Measurements from ENCODE around the gene DMD.

DMD gene

DNA sequence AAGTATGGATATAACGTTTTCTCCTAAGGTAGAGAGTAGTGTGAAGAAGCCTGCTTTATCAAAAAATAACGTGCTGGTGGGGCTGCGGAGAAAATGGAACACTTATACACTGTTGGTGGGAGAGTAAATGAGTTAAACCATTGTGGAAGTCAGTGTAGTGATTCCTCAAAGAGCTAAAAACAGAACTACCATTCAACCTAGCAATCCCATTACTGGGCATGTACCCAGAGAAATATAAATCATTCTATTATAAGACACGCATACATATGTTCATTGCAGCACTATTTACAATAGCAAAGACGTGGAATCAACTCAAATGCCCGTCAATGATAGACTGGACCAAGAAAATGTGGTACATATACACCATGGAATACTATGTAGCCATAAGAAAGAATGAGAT lies 196.4 kb downstream of the DMD start:
- DNase-seq = no peak

DNA sequence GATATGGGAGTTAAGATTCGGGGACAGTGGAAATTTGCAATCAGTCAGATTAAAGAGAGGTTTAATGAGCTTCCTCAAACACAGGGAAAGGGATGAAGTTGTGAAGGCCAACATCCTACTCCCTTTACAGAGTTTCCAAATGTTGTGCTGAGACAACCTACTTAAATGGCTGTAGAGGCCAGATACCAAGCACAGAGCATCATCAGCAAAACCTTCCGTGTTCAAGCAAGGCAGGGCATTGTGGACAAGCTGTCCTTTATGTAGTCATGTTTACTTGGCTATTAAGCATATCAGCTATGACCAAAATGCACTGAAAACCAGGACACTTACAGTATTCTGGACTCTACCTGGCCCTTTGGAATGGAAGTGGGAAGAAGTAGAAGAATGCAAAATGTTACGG lies 197.3 kb downstream of the DMD start:
- no peak for DNase-seq

DNA sequence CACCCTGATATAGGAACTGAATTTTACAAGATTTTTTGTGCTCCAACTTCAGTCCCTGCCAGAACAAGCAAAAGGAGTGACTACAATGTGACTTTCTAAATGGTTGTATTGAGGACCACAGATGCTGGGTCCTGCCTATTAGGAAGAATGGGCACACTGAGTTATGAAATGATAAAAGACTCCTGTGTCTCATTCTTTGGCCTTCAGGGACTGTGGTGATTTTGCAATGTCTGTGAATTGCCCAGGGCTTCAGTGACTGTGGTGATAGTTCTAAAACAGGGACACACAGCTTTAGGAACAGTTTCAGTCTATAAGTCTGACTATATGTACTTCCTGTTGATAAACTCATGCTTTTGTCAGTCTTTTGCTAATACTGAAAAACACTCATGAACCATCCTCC lies 210.2 kb downstream of the DMD start:
- DNase-seq = no peak

DNA sequence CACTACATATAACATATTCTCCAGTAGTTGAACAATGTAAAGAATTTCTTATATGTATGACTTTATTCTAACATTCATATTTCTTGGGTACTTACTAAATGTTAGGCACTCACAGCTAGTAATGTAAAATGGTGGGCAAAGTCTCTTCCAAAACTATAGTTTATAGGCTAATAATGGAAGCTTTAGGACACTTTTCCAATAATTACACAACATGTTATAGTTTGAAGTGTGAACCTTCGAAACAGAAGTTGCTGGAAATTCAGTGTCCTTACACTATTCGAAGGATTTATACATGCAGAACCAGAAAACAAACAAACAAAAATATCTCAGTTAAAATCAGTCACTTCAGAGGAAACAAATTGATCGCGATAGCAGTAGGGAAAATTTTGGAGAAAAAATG lies 212.6 kb downstream of the DMD start:
- no peak for DNase-seq

DNA sequence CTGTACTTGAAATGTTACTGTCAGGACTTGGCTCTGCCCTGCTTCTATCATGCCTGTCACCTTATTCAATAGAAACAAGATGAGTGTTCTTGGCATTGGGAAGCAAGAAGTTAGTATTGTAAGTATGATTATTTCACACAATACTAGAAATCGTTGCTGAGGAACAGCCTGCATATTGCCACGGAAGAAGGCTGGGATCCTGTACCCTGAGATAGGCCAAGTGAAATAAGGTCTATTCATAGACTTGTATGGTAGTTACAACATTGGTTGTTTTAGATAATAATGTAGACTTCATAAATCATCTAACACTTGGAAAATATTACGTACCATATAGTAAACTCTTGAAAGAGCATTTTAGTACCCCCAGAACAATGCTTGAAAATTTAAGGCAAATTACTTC lies 215.9 kb downstream of the DMD start:
- no peak for DNase-seq

DNA sequence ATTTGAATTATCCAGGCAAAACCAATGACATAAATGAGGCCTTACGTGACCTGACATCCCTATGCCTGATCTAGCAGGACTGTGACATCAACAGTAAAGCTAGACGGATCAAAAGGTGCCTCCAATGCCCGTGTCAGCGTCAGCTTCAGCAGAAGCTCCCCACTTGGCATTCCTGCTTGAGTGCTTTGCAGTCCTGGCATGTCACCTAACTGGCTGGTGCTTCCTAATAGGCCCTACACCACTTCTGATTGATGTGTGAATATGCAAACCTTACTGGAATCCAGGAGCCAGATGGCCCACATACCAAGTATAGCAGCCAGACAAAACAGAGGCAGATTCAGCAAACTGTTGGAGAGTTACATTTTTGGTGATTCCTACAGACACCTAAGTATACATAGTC lies 224.2 kb downstream of the DMD start:
- DNase-seq = no peak

DNA sequence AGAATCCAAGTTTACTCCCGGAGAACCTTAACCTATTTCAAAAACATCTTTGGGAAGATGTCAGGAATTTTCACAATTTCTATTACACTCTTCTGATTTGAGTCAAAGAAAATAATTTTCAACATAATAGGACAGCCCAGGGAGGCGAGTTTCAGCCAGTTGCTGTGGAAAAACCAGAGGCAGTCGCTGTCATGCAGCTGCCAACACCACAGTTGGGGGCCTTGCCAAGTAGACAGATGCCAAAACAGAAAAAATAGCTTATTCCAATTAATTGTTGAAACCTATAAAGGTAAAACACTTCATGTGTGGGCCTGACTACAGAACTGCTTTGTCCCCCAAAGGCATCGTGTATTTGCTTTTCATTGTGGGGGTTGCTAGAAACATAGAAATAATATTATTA lies 225.8 kb downstream of the DMD start:
- DNase-seq = no peak

DNA sequence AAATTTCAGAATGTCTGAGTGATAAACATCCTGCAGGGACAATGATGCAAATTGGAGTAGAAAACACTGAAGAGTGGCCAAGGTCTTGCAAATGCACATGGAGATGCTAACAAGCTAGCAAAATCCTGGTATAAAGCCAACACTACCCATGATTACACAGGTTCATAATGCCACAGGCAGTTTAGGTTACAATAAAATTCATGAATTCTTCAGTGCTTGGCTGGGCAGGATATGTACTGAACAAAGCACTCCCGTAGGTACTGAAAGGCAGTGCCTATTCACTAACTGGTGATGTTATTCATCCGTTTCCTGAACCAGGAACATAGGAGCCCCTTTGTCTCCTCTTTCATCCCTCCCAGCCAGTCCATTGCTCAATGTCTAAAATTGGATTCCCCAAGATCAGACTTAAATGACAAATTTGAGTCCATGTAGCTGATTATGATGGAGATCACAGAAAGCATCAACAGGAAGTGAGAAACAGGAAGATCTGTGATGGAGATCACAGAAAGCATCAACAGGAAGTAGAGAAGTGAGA lies 244.5 kb downstream of the DMD start:
- DNase-seq = no peak

DNA sequence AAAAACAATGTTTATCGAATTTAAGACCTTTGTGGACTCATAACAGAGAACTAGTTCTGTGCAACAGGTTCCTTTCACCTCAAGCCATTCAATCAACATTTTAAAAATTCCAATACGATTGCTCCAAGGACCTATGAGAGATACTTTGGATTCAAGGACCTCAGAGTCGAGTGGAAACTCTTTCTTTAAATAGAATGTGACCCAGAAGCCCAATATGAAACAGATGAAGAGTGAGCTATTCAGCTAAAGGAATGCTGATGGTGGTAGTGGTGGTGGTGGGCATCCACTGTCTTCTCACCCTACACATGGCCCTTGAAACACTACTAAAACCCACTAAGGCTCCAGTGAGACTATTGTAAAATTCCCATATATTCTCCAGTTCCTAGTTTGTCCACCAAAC lies 257.2 kb downstream of the DMD start:
- no peak for DNase-seq

DNA sequence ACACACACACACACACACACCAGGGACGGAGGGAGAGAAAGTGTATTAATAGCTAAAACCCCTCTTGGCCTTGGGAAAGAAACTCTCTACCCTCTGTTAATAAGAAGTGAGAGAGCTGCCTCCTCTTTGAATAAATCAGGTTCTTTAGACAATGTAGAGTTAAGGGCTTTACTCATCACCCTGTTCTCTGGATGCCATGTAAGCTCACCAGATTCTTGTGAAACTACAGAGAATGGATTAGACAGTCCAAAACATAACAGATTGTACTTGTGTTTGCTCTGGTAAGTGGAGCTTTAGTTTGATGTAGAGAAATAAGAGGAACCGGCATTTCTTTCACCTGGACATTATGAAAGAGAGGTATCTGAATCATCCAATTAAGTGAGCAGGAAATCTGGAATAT lies 263.2 kb downstream of the DMD start:
- DNase-seq = no peak

DNA sequence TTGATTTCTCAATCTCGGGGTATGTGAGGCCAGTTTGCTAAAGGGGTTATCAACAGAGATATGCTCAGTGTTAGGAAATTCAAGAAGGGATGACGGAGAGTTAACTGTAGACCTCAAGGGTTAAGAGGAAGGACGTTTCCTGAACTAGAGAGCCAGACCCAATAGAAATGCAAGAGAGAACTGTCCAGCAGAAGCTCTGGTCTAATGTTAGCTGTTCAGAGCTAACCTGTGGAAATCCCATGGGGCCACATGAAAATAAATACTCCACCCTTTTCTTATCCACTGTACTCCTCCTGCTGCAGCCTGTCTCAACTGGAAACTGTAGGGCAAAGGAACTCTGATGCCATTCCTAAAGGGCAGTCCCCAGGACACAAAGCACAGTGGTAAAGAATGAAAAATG lies 274.3 kb downstream of the DMD start:
- DNase-seq = no peak

DNA sequence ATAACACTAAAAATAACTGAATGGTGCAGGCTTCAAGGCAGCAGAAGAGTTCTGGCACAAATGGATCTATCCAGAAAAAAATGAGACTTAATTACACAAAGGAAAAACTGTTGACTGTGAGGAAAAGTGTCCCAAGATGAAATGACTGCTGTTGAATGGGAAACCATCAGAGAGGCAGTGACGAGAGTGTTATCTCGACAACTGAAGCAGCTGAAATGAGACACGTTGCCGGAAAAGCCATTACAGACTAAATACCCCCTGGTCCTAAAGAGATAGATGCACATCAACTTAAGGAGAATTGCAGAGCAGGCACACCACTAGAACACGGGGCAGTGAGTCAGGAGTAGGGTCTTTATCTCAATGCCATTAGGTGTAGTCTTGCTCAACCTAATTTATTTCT lies 277.8 kb downstream of the DMD start:
- DNase-seq = no peak

DNA sequence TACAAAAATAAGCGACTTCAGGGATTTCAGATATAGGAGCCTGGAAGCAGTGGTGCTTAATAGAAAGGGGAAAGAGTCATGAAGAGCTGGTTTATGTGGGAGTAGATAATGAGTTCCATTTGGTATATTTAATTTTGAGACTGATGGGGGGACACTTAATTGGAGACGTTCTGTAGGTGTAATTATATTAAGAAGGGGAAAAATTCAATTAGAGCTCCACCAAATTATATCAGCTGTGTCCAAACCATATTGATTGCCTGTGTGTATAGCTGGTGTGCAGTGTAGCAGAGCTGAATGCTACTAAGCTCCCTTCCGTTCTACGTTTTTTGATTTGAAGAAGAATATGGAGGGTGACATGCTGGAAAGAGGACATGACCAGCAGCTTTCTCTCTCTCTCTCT lies 282.3 kb downstream of the DMD start:
- DNase-seq = no peak

DNA sequence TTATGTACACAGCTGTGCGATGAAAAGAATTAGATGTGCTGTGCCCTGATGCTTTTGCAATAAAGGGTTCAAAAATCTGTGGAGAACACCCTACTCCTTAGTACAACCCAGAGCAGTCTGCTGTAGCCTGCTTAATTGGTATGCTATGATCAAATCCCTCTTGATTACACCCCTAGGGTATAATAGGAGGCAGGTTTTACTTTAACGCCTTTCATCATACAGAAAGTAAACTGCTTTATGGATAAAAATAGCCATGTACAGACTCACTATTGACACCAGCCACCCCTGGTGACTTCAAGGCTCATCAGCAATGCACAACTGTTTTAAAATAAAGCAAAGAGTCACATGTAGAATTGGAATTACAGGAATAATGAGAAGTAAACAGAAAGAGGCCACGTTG lies 315.3 kb downstream of the DMD start:
- no peak for DNase-seq

DNA sequence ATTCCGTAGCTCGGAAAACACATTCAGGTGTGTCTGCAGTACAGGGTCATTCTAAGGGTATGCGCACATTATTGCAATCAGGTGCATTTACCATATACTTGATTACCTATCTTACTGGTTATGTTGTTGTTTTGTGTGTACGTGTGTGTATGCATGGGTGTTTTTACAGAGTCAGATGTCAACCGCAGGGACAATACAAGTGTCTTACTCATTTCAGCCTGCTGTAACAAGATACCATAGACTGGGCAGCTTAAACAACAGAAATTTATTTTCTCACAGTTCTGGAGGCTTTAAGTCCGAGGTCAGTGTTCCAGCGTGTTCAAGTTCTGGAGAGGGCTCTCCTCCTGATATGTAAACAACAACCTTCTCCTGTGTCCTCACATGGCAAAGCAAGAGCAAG lies 316.7 kb downstream of the DMD start:
- DNase-seq = no peak

DNA sequence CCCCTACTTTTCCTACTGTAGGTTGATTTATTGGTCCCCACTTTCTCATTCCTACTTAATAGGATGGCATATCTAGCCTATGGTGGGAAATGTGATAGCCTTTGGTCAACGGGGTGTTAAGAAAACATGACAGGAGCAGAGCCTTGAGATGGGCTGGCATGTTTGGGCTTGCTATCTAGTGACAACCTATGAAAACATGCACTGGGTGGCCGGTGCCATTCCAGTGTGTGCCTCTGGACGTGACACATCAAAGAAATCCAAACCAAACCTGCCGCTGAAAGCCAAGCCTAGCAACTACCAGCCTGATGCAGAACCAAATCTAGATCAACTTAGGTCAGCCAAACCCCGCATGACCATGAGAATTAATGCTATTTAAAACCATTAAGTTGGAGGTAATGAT lies 317.6 kb downstream of the DMD start:
- no peak for DNase-seq

DNA sequence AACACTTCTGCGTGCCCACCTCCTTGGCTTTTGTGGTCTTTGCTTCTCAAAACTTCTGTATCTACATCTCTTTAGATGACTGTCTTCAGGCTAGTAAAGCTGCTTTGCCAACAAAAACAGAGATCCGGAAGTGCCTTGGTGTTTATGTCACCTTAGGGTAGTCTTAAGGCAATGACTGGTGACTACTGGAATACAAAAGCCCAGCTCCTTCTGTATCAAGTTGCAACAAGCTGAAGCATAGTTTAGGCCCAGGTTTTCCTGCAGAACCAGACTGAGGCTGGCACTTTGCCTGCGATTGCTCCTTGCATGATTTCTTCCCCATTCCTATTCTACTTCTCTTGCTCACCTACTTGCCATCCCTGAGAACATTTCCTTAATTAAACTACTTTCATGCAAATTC lies 333.8 kb downstream of the DMD start:
- no peak for DNase-seq

DNA sequence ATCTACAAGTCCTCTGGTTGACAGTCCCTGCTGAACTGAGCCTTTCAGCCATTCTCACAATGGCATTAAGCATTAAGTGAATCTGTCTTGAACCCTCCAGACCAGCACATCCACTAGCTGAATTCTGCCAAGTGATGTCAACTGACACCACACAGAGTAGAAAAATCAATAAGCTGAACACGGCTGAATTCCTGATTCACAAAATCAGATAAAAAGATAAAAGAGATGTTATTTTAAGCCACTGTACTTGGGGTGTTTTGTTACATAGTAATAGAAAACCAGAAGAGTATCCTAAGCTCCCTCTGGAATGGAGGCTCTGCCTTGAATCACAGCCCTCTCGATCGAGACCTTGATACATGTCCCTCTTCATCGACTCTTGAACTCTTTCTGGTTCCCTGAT lies 336.5 kb downstream of the DMD start:
- no peak for DNase-seq

DNA sequence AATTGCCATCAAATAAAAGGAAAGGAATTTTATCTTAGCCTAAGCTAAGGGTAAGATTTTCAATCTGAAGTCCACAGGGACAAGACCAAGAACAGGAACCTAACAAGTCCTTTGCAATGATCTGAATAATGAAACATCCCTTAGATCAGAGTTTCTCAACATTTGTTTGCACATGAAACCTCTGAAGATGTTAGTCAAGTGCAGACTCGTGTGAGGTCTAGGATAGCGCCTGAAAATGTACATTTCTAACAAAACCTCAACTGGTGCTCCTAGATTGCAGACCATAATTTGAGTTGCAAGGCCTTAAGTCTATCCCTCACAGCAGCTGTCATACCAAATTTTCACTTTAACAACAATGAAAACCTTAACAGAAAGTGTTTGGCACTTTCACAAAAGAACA lies 337.6 kb downstream of the DMD start:
- DNase-seq = no peak

DNA sequence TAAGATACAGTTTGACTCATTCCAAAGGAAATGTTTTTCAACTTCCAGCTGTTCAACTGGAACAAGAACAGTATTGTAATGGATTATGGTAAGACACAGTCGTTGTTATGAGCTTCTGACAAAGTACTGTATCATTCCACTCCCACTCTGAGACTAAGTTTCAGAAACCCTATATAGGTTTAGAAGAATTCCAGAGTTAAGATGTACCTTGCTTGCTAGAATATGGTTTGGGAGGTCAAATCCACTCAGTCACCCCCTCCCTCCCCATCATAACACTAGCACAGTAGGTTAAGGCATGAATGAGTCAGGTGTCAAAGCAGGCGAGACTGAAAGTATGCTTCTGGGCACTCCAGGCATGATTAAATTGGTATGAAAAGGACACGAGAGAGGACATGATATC lies 339.7 kb downstream of the DMD start:
- no peak for DNase-seq

DNA sequence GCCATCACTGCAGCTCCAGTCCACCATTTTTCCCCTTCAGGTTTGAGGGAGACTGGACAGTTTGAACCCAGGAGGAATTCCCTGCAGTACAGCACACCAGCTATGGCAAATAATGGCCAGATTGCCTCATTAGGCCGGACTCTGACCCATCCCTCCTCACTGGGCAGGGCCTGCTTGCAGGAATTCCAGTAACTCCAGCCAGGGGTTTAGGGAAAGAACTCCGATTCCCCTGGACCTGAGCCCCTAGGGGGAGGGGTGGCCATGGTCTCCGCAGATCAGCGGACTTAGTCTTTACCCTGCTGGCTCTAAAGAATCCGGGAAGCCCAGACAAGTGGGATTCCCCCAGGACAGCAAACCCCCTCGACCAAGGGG lies 342.8 kb downstream of the DMD start:
- DNase-seq = no peak

DNA sequence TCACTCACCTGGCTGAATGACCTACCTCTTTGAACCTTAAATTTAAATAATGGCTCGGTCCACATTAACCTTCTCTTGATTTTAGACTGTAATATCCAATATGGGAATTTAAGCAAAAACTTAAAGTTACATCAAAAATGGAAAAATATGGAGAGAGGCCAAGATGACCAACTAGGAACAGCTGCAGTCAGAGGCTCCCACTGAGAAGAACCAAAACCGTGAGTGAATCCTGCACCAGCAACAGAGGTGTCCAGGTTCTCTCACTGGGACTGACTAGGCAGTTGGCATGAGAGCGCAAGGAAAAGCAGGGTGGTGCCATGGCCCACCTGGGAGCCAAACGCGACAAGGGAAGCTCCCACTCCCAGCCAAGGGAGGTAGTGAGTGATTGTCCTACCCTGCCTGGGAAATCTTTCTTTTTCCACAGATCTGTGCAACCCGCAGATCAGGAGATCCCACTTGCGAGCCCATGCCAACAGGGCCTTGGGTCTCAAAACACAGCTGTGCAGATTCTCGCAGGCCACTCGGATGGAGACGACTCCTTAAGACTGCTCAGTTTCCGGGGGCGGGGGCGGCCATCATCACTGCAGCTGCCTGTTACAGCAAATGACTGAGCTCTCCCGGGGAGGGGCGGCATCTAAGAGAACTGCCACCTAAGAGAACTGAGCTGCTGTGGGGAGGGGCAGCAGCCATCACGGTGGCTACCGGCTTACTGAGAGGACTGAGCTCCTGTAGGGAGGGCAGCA lies 343.4 kb downstream of the DMD start:
- DNase-seq = no peak

DNA sequence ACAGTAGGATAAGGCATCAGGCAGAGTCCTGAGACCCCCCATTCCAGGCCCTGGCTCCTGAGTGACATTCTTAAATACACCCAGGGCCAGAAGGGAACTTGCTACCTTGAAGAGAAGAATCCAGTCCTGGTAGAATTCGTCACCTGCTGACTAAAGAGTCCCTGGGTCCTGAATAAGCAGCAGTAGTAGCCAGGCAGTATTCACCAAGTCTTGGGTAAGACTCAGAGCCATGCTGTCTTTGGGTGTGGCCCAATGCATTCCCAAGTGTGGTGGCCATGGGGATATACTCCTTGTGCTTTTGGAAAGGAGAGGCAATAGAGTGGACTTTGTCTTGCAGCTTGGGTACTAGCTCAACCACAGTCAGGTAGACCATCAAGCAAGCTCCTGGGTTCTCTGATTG lies 359.1 kb downstream of the DMD start:
- no peak for DNase-seq

DNA sequence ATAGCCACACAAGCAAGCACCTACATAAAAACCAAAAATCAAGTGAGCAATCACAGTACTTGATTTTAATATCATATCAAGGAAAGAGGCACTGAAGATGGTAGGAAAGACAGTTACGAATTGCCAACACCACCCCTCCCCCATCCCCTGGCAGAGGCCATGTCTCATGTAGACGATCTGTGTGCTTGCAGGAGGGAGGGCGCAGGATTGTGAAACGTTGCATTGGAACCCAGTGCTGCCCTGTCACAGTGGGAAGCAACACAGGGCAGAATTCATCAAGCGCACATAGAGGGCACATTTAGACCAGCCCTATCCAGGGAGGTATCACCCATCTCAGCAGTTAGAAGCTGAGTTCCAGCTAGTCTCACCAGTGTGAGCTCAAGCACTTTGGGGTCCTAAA lies 359.8 kb downstream of the DMD start:
- no peak for DNase-seq

DNA sequence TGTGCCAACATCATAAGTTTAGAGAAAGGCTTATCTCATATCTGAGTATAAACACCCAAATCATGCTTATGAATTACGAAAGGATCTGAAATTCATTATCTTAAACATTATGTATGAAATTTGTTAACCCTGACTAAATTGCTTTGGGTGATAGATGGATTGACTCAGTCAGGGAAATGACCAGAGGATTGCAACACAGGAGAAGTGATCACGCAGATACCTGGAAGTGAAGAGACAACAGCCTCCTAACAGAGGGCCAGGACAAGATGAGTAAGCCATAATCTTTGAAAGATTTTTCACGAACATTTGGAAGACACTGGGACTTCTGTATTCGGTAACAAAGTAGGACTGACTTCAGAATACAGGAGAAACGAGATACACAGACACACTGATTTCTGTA lies 363.4 kb downstream of the DMD start:
- no peak for DNase-seq

DNA sequence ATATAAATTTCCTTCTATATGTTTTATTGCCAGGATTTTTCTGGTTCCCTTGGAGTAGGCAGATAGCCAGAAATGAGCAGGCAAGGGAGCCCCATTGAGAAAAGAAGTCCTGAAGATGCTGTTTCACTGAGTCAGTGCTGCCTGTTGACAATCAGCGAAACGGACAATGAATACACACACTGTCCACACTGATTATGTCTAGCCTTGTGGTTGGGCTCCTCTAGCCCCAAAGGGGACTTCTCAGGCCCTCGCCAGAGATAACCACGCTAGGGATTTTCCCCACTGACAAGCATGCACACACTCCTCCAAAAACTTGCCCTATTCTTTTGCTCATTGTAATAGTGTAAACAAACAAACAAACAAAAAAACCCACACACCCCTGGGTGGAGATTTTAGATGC lies 369.3 kb downstream of the DMD start:
- DNase-seq = no peak

Data from CD4-positive, alpha-beta T cell treated with Interferon gamma for 1 hour (primary cell).